NCI-H2227 (cell line): Measurements from ENCODE around the gene RERE.
"Not testable (repeated sequence)": the region's sequence is repeated elsewhere in the genome, so short reads cannot be mapped to it uniquely, and the experiment has no call there.

Source experiments
- DNase-seq: peaks from one replicate; lab custom pipeline; 2025; ENCODE audit not compliant: unreplicated experiment; lab: John Stamatoyannopoulos, UW

The RERE gene

DNA sequence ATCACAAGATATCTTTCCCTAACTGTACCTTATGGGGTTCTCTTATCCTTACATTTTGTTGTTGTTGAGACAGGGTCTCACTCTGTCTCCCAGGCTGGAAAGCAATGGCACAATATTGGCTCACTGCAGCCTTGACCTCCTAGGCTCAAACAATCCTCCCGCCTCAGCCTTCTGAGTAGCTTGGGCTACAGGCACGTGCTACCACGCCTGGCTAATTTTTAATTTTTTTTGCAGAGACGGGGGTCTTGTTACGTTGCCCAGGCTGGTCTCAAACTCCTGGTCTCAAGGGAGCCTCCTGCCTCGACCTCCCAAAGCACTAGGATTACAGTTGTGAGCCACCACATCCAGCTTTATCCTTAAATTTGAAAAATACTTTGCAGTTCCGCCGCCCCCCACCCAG, 10.4 kb downstream of the RERE start:
- no peak for DNase-seq

DNA sequence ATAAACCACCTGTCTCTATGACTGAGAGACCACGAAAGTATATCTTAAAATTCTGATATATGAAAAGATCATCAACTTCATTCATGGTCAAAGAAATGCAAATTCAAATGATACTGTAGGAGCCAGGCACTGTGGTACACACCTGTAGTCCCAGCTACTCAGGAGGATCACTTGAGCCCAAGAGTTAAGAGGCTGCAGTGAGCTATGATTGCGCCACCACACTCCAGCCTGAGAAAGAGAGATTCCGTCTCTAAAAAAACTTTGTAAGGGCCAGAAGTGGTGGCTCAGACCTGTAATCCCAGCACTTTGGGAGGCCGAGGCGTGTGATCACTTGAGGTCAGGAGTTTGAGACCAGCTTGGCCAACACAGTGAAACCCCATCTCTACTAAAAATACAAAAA, 17.0 kb downstream of the RERE start:
- DNase-seq = no peak

DNA sequence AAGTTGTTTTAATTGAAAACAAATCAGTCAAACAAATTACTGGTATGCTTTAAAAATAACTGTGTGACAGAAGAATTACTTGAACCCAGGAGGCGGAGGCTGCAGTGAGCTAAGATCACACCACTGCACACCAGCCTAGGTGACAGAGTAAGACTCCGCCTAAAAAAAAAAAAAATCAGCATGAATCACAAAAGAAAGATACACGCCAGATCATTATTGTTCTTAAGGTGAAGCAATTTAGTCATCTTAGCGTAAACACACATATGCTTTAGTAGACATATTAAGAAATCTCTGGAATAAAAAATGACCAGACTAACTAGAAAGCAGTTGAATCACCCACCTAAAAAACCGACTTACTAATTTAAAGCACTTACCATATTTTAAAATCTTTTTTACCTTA, 20.2 kb downstream of the RERE start:
- DNase-seq = no peak

DNA sequence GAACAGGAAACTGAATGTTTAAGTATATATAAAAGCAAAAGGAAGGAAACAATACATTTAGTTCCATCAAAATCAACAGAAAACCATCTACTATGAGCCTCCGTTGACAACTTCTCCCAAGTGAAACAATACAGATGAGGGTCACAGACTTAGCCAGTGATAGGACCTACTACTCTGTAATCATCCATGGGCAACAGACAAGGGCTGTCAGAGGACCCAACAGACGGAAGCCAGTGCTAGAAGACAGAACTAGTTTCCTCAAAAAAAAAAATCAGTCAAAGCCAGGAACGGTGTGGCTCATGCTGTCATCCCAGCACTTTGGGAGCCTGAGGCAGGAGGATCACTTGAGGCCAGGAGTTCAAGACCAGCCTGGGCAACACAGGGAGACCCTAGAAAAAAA, 20.6 kb downstream of the RERE start:
- DNase-seq = no peak

DNA sequence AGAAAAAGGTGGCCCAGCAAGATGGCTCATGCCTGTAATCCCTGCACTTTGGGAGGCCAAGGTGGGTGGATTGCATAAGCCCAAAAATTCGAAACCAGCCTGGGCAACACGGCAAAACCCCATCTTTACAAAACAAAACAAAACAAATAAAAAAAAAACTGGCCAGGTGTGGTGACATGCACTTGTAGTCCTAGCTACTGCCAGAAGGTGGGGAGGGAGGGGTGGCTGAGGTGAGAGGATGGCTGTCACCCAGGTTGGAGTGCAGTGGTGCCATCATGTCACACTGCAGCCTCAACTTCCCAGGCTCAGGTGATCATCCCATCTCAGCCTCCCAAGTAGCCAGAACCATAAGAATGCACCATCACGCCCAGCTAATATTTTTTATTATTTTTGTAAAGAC, 22.8 kb downstream of the RERE start:
- no peak for DNase-seq

DNA sequence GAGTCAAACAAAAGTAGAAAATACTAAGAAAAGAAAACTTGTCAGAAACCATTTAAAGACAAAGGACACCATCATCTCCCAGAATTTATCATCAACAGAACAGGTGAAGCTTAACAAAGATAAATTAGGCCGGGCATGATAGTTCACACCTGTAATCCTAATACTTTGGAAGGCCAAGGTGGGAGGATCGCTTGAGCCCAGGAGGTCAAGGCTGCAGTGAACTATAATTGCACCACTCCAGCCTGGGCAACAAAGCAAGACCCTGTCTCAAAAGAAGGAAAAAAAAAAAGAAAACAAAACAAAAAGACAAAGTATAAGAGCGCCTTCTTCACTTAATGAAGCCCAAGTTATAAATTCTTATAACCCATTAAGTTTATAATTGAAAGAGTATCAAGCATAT, 25.6 kb downstream of the RERE start:
- no peak for DNase-seq

DNA sequence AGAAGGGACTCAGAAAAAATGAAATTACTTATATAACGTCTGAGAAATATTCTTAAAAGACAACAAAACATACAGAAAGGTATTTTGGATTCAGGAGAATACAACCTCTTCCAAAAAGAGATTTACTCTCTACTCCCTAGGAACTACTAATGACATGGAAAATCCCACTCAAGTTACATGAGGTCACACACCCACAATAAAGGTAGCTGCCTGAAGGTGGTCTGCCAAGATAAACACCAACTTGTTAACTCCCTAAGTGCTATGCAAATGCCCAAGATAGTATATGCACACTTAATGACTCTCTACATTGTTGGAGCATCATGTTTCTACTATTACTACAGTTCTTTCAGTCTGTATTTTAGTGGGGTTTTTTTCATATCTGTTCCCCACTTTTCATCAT, 26.5 kb downstream of the RERE start:
- DNase-seq = no peak

DNA sequence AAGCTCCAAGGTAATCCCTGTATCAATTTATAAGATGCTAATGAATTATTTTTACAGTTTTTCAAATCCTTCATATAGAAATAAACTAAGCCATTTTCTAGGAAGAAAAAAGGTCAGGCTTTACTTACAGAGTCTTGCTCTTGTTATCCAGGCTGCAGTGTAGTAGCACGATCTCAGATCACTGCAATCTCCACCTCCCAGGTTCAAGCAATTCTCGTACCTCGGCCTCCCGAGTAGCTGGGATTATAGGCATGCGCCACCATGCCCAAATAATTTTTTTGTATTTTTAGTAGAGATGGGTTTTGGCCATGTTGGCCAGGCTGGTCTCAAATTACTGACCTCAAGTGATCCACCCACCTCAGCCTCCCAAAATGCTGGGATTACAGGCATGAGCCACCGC, 27.0 kb downstream of the RERE start:
- DNase-seq = no peak

DNA sequence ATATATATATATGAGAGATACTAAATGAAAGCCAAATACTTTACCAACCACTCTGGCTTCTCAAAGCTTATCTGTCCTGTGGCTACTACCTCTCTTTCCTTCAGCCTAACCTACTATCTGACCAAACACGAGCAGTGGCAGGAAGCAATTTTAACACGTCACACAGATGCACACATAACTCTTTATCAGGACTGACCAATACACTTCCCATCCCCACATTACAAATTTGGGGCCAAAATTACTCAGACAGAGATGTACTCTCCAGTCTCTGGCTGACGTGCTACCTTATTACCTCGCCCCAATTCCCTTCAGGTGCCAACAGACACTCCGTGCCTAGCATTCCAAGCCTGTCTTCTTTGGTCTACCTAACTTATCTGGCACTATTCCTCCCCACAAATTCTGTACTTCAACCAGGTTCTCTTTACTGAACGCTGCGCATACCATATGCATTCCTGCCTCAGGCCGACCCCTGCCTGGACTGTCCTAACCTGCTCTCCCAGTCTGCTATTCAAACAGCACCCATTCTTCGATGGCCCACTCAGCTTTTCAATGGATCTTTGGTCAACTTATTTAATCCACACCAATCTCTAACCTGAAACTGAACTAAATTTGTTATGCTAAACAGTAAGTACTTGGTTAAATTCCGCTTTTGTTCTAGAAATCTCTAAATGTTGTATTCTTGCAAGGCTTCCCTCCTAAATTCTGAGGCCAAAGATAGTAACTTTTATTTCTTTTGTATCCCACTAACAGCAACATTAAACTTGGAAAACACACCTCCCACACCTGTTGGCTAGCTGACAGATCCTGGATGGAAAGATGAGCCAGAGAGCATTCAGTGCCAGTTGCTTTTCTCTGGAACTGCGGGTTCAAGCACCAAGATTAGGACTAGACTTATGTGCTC, 27.9 kb downstream of the RERE start:
- no peak for DNase-seq

DNA sequence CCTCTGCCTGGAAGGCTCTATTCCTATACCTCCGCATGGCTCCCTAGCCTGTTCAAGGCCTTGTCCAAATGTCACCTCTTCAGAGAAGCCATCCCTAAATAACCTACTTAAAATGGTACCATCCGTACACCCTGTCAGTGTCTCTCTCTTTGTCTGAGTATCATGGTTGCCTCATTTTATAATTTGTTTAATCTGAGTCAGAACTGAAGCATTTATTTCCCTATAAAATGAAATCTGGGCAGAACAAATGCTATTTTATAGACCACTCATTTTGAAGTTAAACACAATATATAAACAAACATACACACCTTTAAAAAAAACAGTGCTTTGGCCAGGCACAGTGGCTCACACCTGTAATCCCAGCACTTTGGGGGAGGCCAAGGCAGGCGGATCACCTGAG, 30.2 kb downstream of the RERE start:
- no peak for DNase-seq

DNA sequence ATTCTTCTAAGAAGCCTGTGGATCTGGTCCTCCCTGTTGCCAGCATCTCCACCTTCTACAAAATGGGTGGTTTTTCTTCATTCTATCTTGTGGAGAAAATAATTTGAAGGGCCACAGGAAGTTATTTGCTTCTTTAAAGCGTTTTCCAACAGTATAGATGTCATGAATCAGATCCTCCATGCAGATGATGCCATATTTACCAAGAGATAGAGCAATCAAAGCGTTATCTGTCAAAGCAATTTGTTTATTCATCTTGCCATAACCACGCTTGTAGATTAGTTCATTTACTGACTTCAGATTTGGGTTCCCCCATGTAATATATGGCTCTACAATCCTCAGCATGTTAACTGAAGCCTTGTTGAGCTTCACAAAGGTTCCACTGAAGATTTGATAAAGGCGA, 31.2 kb downstream of the RERE start:
- DNase-seq = not testable (repeated sequence)

DNA sequence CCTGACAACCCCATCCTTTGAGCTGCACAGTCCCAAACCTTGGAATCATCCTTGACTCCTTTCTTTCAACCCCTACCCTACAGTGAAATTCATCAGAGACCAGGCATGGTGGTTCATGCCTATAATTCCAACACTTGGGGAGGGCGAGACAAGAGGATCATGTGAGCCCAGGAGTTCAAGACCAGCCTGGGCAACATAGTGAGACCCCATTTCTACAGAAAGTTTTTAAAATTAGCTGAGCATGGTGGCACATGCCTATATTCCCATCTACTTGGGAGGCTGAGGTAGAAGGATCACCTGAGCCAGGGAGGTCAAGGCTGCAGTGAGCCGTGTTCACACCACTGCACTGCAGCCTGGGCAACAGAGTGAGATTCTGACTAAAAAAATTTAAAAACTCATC, 34.5 kb downstream of the RERE start:
- DNase-seq = no peak

DNA sequence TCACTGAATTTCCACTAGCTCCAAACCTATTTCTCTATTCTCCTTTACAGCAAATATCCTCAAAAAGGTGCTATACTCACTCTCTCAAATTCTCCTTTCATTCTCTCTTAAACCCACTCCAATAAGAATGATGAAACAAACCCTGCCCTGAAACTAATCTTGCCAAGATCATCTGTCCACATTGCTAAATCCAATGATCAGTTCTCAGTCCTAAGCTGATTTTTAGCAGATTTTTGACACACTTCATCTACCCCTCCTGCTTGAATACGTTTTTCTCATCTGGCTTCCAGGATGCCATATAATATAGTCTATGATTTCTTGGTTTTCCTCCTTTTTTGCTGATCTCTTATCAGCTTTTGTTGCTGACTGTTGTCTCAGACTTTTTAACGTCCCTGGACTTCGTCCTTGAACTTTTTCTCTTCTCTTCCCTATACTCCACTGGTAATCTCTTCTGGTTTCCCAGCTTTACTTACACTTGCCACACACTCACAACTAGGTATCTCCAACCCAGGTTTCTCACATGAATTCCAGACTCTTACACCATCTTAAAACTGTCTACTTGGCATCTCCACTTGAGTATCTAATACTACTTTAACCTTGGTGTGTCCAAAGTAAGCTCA, 35.3 kb downstream of the RERE start:
- no peak for DNase-seq

DNA sequence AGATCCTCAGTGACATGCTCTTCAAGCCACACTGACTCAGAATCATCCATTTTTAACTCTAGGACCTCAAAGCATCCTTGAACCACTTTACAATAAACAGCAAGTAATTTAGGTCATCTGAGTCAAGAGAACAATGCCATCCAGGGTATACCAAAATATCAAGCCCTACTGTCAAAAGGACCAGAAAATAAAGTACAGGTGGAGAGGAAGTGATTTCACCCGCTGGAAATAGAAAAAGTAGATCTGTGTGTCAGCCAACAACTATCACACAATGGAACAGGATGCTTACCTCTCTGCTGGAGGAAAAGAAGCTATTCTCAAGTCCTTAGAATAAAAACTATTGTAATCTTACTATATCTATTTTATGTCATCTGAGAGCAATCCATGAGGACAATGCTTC, 37.0 kb downstream of the RERE start:
- no peak for DNase-seq

DNA sequence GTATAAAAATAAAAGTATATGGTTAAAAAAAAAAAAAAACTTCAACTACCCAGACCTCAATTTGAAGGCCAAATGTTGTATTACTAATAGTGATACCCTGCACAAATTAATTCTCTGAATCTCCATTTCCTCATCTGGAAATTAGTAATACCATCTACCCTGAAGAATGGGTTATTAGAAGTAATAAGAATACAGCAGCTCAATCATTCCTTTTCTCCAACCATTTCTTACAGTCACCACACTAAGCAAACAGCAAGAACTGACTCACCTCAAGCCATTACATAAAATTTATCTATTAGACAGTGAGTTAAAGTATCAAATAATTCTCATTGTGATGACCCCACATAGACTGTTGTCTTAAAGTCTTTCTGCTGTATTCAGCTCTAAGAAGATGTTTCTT, 39.6 kb downstream of the RERE start:
- no peak for DNase-seq

DNA sequence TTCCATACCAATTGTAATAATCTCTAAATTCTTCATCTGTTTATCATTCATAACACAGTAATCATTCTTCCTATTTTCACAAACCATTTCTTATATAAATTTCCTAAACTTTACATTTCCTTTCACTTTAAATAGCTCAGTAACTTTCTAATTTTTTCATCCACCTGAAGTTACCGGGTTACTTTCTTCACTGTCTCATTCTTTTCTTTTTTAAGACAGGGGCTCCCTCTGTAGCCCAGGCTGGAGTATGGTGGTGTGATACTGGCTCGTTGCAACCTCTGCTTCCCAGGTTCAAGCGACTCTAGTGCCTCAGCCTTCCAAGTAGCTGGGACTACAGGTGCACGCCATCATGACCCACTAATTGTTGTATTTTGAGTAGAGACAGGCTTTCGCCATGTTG, 41.3 kb downstream of the RERE start:
- no peak for DNase-seq

DNA sequence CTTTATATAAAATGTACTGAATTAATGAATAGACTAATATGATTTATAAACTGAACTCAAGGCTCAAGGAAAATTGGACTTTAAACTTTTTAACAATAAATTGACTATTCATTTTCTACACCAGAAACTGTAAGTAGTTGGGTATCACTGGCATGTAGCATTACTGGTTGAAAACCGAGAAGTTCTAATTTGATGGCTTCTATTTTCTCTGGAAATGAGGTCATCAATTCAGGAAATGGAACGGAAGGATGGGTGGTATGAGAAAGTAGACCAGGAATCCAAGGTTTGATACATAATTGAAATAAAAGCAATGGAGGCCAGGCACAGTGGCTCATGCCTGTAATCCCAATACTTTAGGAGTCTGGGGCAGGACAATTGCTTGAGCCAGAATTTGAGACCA, 50.4 kb downstream of the RERE start:
- DNase-seq = no peak

DNA sequence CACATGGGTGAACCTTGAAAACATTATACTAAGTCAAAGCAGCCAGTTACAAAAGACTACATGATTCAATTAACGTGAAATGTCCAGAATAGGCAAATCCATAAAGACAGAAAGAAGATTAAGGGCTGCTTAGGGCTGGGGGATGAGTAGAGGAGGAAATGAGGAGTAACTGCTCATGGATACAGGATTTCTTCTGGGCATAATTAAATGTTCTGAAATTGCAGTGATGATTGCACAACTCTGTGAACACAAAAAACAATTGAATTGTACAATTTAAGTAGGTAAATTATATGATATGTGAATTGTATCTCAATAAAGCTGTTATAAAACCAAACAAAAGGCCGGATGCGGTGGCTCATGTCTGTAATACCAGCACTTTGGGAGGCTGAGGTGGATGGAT, 52.2 kb downstream of the RERE start:
- DNase-seq = no peak

DNA sequence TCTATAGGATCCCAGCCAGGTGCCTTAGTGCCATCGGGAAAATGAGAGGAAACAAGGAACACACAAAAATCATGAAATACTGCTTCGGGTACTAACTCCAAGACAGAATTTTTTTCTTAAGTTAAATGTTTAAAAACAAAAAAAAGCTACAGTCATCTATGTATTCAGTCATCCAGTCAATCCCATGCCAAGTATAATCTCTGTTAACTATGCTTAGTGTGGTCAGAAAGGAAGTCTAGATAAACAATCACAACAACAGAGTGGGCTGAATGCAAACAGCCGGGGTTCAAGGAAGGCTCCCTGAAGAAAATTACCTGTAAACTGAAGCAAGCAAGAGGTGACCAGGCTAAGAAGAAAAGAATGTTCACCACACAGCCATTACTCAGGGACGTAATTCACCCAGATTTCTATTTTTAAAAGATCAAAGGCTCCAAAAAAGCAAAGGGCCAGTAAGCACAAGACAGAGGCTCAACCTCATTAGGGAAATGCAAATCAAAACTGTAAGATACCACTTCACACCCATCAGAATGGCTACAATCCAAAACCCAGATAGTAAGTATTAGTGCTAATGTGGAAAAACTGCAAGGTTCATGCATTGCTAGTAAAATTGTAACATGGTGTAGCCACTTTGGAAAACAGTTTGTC, 53.0 kb downstream of the RERE start:
- DNase-seq = no peak

DNA sequence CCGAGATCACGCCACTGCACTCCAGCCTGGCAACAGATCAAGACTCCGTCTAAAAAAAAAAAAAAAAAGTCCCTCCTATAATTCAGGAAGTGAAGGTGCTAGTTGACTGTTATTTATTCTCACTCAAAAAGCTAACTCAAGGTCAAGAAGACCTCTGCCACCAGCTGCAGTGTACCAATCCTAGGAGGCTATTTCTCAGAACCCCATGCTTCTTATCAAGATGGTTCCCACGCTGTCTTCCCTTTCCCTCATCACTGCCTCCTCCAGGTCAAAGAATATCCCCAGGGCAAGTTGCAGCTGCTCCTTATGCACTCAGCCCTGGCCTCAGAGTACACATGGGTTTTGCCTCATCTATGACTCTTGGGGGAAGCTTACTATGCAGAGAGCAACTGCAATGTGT, 53.6 kb downstream of the RERE start:
- DNase-seq = peak; percentile 14

DNA sequence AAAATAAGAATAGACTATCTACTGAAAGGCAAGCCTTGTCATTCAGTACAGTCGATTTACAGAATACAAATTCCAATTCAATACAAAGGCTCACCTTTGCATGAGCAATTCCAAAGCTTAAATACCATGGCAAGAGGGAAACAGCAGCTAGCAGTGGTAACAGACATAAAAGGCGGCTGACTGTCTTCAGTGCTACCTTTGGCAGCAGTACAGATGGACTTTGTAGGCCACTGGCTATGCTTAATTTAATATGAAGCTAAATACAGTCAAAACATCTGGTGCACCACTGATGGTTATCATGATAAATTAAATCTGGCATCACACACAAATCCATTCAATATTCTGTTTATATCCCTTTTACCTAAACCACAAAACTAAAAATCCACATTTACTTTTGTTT, 62.4 kb downstream of the RERE start:
- DNase-seq = no peak

DNA sequence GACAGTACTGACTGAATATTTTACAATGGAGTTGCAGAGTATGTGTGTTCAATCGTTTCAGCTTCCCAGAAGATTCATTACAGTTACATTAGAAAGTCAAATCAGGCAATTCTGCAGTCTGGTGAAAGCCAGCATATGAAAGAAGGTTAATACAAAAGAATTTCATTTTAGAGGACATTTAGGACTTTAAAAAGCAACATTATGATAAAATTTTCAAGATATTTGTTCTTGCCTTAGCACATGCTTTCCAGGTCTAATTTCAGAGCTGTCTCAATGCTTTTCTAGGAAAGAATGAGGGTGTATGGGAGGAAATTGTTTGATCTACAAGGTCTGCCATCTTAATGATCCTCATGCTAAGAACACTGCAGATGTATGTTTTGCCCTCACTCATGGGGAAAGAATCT, 63.2 kb downstream of the RERE start:
- DNase-seq = no peak
